ENCODE results near the gene MID1.

The MID1 gene

DNA sequence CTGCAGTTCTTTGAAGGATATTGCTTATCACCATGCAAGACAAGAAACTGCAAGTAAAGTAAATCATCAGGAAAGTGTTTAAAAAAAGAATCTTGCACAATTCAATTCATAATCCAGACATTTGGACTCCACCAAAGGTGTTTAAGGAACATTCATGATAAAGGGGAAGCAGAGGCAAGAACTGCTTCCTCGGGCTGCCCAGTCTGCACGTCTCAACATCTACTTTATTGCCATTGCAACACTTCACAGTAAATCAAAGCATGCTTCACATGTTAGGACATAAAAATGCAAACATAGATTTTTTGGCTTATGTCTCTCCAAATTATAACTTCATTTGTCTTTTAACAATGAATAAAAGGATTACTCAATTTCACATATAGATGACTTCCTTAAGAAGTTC lies 42.5 kb downstream of the MID1 start:
- Histone ChIP-seq H3K9ac (no peak overlapping the region), H3K4me1 (peaks cover 0 to 12% (median 0%) of the 10 kb centered on the region in 10 experiments; a peak in 3 of 20 replicates), H3K36me3 (no peaks in the 10 kb centered on the region), H4K20me1 (no peaks in the 10 kb centered on the region; a peak in 1 of 22 replicates), H3K27me3 (peaks cover 83 to 99% (median 95%) of the 10 kb centered on the region in 11 experiments), H3K9me3 (replicated peaks in 1 of 11) (peaks cover 0 to 17% (median 11%) of the 10 kb centered on the region in 11 experiments; a peak in 14 of 22 replicates), H3K4me2 (0 out of 22 replicates have a peak overlapping the region, but pooled peaks of 2 of the 11 experiments have one; percentile 5 to 27), H3K27ac (no peak overlapping the region), H3K4me3 (no peak overlapping the region)
- TF ChIP-seq Cebpa-rat (IDR thresholded peaks at IDR 0.05) = no peak

DNA sequence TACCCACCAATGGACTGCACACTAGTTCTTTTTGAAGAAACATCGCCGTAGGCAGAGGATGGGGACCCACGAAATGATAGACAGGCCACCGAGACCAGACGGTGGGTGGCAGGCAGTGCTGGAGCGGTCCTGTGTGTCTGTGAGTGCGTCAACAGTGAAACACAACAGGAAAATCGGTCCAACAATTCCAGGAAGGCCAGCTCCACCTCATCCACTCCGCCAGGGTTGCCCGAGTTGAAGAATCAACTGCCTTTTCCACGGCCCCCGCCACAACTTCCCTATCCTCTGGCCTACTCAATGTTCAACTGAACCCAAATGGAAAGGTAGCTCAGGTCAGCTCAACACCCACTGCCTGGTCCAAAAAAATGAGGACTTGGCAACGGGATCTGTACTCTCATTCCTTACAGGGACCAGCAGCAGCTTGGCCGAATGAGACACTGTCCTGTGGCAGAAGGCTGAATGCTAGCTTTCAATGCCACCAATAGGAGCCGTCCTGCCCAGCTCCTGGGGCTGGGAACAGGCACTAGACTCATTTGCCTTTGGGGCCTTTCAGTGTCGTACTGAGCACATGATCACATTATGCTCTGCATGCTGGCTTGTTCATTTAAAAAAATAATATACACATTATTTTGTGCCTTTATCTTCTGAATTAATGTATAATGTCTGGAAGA lies 43.5 kb downstream of the MID1 start:
- Histone ChIP-seq H3K9ac (no peak overlapping the region), H3K36me3 (no peaks in the 10 kb centered on the region), H3K27ac (no peak overlapping the region), H3K4me1 (peaks cover 0 to 12% (median 0%) of the 10 kb centered on the region in 10 experiments; a peak in 3 of 20 replicates), H4K20me1 (no peaks in the 10 kb centered on the region; a peak in 1 of 22 replicates), H3K9me3 (replicated peaks in 1 of 11) (peaks cover 0 to 18% (median 11%) of the 10 kb centered on the region in 11 experiments; a peak in 12 of 22 replicates), H3K4me3 (no peak overlapping the region), H3K4me2 (peak overlapping the region in 1 of 11 experiments; percentile 9; a peak in 1 of 22 replicates), H3K27me3 (peaks cover 80 to 99% (median 95%) of the 10 kb centered on the region in 11 experiments)
- TF ChIP-seq Cebpa-rat (IDR thresholded peaks at IDR 0.05) = no peak

GRCh38 chrX:10576186-10576585 lies 44.2 kb downstream of the MID1 start:
- TF ChIP-seq Cebpa-rat (IDR thresholded peaks at IDR 0.05) = no peak
- H4K20me1 ChIP-seq = no peaks in the 10 kb centered on the region; a peak in 1 of 22 replicates
- H3K4me3 ChIP-seq = no peak overlapping the region
- H3K9ac ChIP-seq = no peak overlapping the region
- H3K36me3 ChIP-seq = no peaks in the 10 kb centered on the region
- H3K4me2 ChIP-seq = no peak overlapping the region
- H3K27ac ChIP-seq = no peak overlapping the region
- peaks cover 0 to 12% (median 0%) of the 10 kb centered on the region in 10 experiments; a peak in 3 of 20 replicates for H3K4me1 ChIP-seq
- H3K9me3 ChIP-seq (replicated peaks in 1 of 11) = peaks cover 0 to 18% (median 11%) of the 10 kb centered on the region in 11 experiments; a peak in 12 of 22 replicates
- H3K27me3 ChIP-seq = peaks cover 83 to 99% (median 95%) of the 10 kb centered on the region in 11 experiments

GRCh38 chrX:10574663-10575062 lies 45.7 kb downstream of the MID1 start:
- Histone ChIP-seq H3K4me1 (peaks cover 0 to 12% (median 0%) of the 10 kb centered on the region in 10 experiments; a peak in 3 of 20 replicates), H3K4me3 (no peak overlapping the region), H3K36me3 (no peaks in the 10 kb centered on the region), H3K9me3 (replicated peaks in 1 of 11) (peaks cover 0 to 18% (median 11%) of the 10 kb centered on the region in 11 experiments; a peak in 12 of 22 replicates), H3K27ac (no peak overlapping the region), H3K27me3 (peaks cover 87 to 100% (median 96%) of the 10 kb centered on the region in 11 experiments), H3K4me2 (no peak overlapping the region), H4K20me1 (no peaks in the 10 kb centered on the region; a peak in 1 of 22 replicates), H3K9ac (no peak overlapping the region)
- no peak for TF ChIP-seq Cebpa-rat (IDR thresholded peaks at IDR 0.05)

DNA sequence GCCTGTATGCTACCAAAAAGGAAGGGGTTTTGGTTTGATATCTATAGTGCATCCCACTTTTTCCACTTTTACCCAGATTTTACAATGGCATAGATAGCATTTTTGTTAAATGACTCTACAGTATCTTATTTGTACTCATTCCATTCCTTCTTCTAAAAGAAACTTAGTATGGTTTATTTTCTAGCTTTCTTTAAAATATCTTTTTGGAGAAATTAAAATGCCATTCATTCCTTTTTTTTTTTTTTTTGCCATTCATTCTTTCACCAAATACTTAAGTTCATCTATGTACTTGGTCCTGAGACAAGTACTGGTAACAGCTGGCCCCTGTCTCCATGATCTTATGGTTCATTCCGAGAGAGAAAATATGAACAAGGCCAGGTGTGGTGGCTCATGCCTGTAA lies 49.1 kb downstream of the MID1 start:
- H3K27me3 ChIP-seq = peaks cover 87 to 100% (median 99%) of the 10 kb centered on the region in 11 experiments
- H3K4me3 ChIP-seq = no peak overlapping the region
- H3K27ac ChIP-seq = no peak overlapping the region
- H3K9ac ChIP-seq = no peak overlapping the region
- H3K36me3 ChIP-seq = no peaks in the 10 kb centered on the region
- peaks cover 0 to 18% (median 11%) of the 10 kb centered on the region in 11 experiments; a peak in 12 of 22 replicates for H3K9me3 ChIP-seq (replicated peaks in 1 of 11)
- H3K4me2 ChIP-seq = no peak overlapping the region
- H3K4me1 ChIP-seq = no peaks in the 10 kb centered on the region
- H4K20me1 ChIP-seq = 0 out of 22 replicates have a peak, but pooled peaks cover 0 to 2% (median 0%) of the 10 kb centered on the region in 11 experiments
- no peak for TF ChIP-seq Cebpa-rat (IDR thresholded peaks at IDR 0.05)

DNA sequence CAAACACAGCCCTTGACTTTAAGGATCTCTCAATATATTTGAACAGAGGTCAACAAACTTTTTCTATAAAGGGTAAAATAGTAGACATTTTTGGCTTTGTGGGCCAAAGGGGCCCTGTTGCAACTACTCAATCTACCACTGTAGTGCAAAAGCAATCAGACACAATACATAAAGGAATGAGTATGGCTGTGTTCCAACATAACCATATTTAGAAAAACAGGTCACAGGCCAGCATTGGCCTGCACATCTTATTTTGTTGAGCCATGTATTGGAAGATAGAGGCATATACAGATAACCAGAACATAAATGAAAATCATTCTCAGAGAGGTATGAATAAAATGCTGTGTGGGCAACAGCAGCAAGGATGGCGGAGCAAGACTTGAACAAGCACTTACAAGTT lies 49.8 kb downstream of the MID1 start:
- Histone ChIP-seq H3K9ac (no peak overlapping the region), H3K36me3 (no peaks in the 10 kb centered on the region), H3K27ac (no peak overlapping the region), H3K27me3 (peaks cover 87 to 100% (median 99%) of the 10 kb centered on the region in 11 experiments), H3K4me3 (no peak overlapping the region), H3K9me3 (replicated peaks in 1 of 11) (peaks cover 0 to 18% (median 11%) of the 10 kb centered on the region in 11 experiments; a peak in 12 of 22 replicates), H3K4me1 (no peaks in the 10 kb centered on the region), H3K4me2 (no peak overlapping the region), H4K20me1 (0 out of 22 replicates have a peak, but pooled peaks cover 0 to 2% (median 0%) of the 10 kb centered on the region in 11 experiments)
- TF ChIP-seq Cebpa-rat (IDR thresholded peaks at IDR 0.05) = no peak

DNA sequence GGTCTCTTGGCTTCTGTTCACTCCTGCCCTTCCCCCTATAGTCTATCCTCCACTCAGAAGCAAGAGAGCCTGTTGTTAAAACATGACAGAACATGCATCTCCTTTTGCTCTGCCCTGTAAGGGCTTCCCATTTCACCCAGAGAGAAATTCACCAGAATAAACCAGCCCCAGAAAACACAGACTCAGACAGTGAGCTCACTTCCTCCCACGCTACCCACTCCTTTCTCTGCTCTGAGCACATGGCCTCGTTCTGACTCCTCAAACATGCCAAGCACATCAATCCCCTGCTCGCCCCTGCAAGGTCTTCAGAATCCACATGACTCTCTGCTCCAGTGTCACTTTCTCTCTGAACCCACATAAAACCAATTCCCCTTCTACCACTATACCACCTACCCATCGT lies 50.4 kb downstream of the MID1 start:
- Histone ChIP-seq H3K27me3 (peaks cover 87 to 100% (median 99%) of the 10 kb centered on the region in 11 experiments), H3K9ac (no peak overlapping the region), H3K4me1 (no peaks in the 10 kb centered on the region), H3K36me3 (no peaks in the 10 kb centered on the region), H3K9me3 (replicated peaks in 1 of 11) (peaks cover 0 to 18% (median 11%) of the 10 kb centered on the region in 11 experiments; a peak in 12 of 22 replicates), H4K20me1 (0 out of 22 replicates have a peak, but pooled peaks cover 0 to 2% (median 0%) of the 10 kb centered on the region in 11 experiments), H3K4me3 (no peak overlapping the region), H3K4me2 (no peak overlapping the region), H3K27ac (no peak overlapping the region)
- TF ChIP-seq Cebpa-rat (IDR thresholded peaks at IDR 0.05) = no peak

GRCh38 chrX:10568428-10568827 lies 52.0 kb downstream of the MID1 start:
- no peak for TF ChIP-seq Cebpa-rat (IDR thresholded peaks at IDR 0.05)
- Histone ChIP-seq H3K4me1 (no peaks in the 10 kb centered on the region), H3K27ac (no peak overlapping the region), H3K4me3 (no peak overlapping the region), H3K9ac (no peak overlapping the region), H3K36me3 (no peaks in the 10 kb centered on the region), H3K27me3 (peaks cover 80 to 100% (median 98%) of the 10 kb centered on the region in 11 experiments), H4K20me1 (0 out of 22 replicates have a peak, but pooled peaks cover 0 to 2% (median 0%) of the 10 kb centered on the region in 11 experiments), H3K4me2 (no peak overlapping the region), H3K9me3 (replicated peaks in 1 of 11) (peaks cover 0 to 6% (median under 1%) of the 10 kb centered on the region in 11 experiments; a peak in 5 of 22 replicates)

GRCh38 chrX:10567136-10567535 lies 53.2 kb downstream of the MID1 start:
- Histone ChIP-seq H3K9me3 (replicated peaks in 1 of 11) (0 out of 22 replicates have a peak, but pooled peaks cover 0 to 2% (median 0%) of the 10 kb centered on the region in 11 experiments), H4K20me1 (0 out of 22 replicates have a peak, but pooled peaks cover 0 to 2% (median 0%) of the 10 kb centered on the region in 11 experiments), H3K4me3 (no peak overlapping the region), H3K9ac (no peak overlapping the region), H3K27ac (no peak overlapping the region), H3K36me3 (no peaks in the 10 kb centered on the region), H3K4me1 (no peaks in the 10 kb centered on the region), H3K4me2 (no peak overlapping the region), H3K27me3 (peaks cover 77 to 100% (median 98%) of the 10 kb centered on the region in 11 experiments)
- no peak for TF ChIP-seq Cebpa-rat (IDR thresholded peaks at IDR 0.05)
